Neural progenitor cell (in vitro differentiated cells): ENCODE measurements around the gene OPN1MW3. TPM values are rescaled to one million over a fixed set of nuclear protein-coding genes. Genes with fewer than 3 reads are reported as not detected.

Source experiments
- DNase-seq: peaks from one replicate; pipeline ENCODE4 v3.0.0-alpha.2; 2016; ENCODE audit warnings: low spot score
- H2AFZ ChIP-seq: fragments of 200-600 bp; sonication (generic); replicated peaks from 2 replicates; pipeline ENCODE4 v1.6.1; 2016; ENCODE audit warnings: antibody characterized with exemption
- H3F3A ChIP-seq: fragments of 200-600 bp; sonication (generic); 2 replicates; pipeline ENCODE4 v1.6.1; 2016; ENCODE audit warnings: antibody characterized with exemption, low read depth
- H3K27ac ChIP-seq: fragments of 200-600 bp; sonication (generic); 2 replicates; pipeline ENCODE4 v1.5.1; 2016; ENCODE audit warnings: mild to moderate bottlenecking
- H3K27me3 ChIP-seq: fragments of 200-600 bp; sonication (generic); 2 replicates; pipeline ENCODE4 v1.6.1; 2016; ENCODE audit warnings: mild to moderate bottlenecking, moderate library complexity
- H3K36me3 ChIP-seq: fragments of 200-600 bp; sonication (generic); 2 replicates; pipeline ENCODE4 v1.5.1; 2016
- H3K4me1 ChIP-seq: fragments of 200-600 bp; sonication (generic); 2 replicates; pipeline ENCODE4 v1.6.1; 2016; ENCODE audit warnings: mixed run types
- H3K4me2 ChIP-seq: fragments of 200-600 bp; sonication (generic); 2 replicates; pipeline ENCODE4 v1.6.1; 2016
- H3K4me3 ChIP-seq: fragments of 200-600 bp; sonication (generic); 2 replicates; pipeline ENCODE4 v1.5.1; 2016
- H3K79me2 ChIP-seq: fragments of 200-600 bp; sonication (generic); 2 replicates; pipeline ENCODE4 v1.6.1; 2016; ENCODE audit warnings: low read depth
- H3K9ac ChIP-seq: fragments of 200-600 bp; sonication (generic); 2 replicates; pipeline ENCODE4 v1.6.1; 2016
- H3K9me3 ChIP-seq: fragments of 200-600 bp; sonication (generic); 2 replicates; pipeline ENCODE4 v1.5.1; 2016; ENCODE audit warnings: low read depth
- H4K20me1 ChIP-seq: fragments of 200-600 bp; sonication (generic); 2 replicates; pipeline ENCODE4 v1.6.1; 2016; ENCODE audit warnings: low read depth
- H3K27ac Mint-ChIP-seq: 3 replicates; pipeline ENCODE4 v1.8.0; 2021; ENCODE audit warnings: mixed read lengths
- H3K27me3 Mint-ChIP-seq: 2 replicates; pipeline ENCODE4 v1.8.0; 2022; ENCODE audit warnings: low read depth, mild to moderate bottlenecking, inconsistent platforms, moderate library complexity, mixed read lengths; ENCODE audit not compliant: insufficient read depth
- H3K36me3 Mint-ChIP-seq: 3 replicates; pipeline ENCODE4 v1.8.0; 2021; ENCODE audit warnings: mixed read lengths
- H3K4me1 Mint-ChIP-seq: 3 replicates; pipeline ENCODE4 v1.8.0; 2021; ENCODE audit warnings: mixed read lengths
- H3K4me3 Mint-ChIP-seq: 3 replicates; pipeline ENCODE4 v1.8.0; 2021; ENCODE audit warnings: mild to moderate bottlenecking, moderate library complexity, mixed read lengths
- H3K9me3 Mint-ChIP-seq: 3 replicates; pipeline ENCODE4 v1.8.0; 2020; ENCODE audit warnings: mixed read lengths
- CTCF ChIP-seq: fragments of 200-600 bp; sonication (generic); IDR thresholded peaks from 2 replicates; pipeline ENCODE4 v1.5.1; 2017; ENCODE audit warnings: antibody characterized with exemption, mild to moderate bottlenecking
- EZH2 ChIP-seq: fragments of 200-600 bp; sonication (generic); IDR thresholded peaks from 2 replicates; pipeline ENCODE4 v1.6.1; 2017; ENCODE audit warnings: antibody characterized with exemption, mild to moderate bottlenecking, moderate library complexity
- EZH2phosphoT487 ChIP-seq: fragments of 200-600 bp; sonication (generic); IDR thresholded peaks from 2 replicates; pipeline ENCODE4 v1.6.1; 2017; ENCODE audit warnings: antibody characterized with exemption
- total RNA-seq: library from RNA; depleted of rRNA; stranded (reverse); fragments of >200 nt; gene quantifications from 2 replicates; pipeline ENCODE4 v1.2.3, GENCODE V29; 2015; ENCODE audit warnings: low replicate concordance

The OPN1MW3 gene
- total RNA-seq, 1 donor from 2014 or later, result not detected

- peak overlapping the region; percentile 26 for H2AFZ ChIP-seq
- DNase-seq, result peak; percentile 55
- H3K9me3 ChIP-seq, result no peaks in the 10 kb centered on the region
- H3K27me3 ChIP-seq, result no peaks in the 10 kb centered on the region
- no peak overlapping the region for H3K4me2 ChIP-seq
- H3K27ac ChIP-seq, result no peak overlapping the region
- H3K79me2 ChIP-seq, result no peaks in the 10 kb centered on the region
- no peak overlapping the region for H3K4me3 ChIP-seq
- Mint-ChIP-seq H3K4me1 (peaks cover 4% of the 10 kb centered on the region), H3K27ac (no peak overlapping the region), H3K4me3 (no peak overlapping the region), H3K36me3 (no peaks in the 10 kb centered on the region), H3K9me3 (peaks cover 14% of the 10 kb centered on the region), H3K27me3 (peaks cover 4% of the 10 kb centered on the region)
- no peak overlapping the region for H3K9ac ChIP-seq
- no peaks in the 10 kb centered on the region for H3K36me3 ChIP-seq
- H3F3A ChIP-seq, result no peaks in the 10 kb centered on the region
- no peaks in the 10 kb centered on the region for H3K4me1 ChIP-seq
- no peaks in the 10 kb centered on the region for H4K20me1 ChIP-seq
- TF ChIP-seq EZH2phosphoT487 (no peak), CTCF (peak; percentile 48)
Measured at GRCh38 chrX:154317391-154317995, 60.1 kb downstream of the OPN1MW3 start.

DNA sequence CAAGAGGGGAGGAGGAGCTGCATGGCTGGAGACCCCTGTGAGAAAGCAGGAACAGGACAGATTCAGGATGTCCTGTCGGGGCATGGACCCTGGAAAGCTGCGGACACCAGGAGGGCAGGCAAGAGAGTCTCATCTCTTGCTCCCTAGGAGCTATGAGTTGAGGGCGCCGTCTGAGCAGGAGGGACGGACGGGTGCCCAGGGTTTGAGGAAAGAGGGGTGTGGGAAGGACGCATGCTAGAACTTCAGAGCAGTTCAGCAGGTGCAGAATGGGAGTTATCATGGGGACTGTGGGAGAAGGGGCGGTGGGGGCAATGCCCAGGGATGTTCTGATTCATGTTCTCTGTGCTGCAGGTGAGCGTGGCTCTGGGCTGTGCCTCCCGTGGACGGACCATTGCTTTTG, 63.0 kb downstream of the OPN1MW3 start:
- Histone ChIP-seq H3F3A (no peaks in the 10 kb centered on the region), H2AFZ (no peak overlapping the region), H3K4me1 (no peaks in the 10 kb centered on the region), H3K9ac (no peak overlapping the region), H3K27ac (no peak overlapping the region), H3K9me3 (no peaks in the 10 kb centered on the region), H3K36me3 (no peaks in the 10 kb centered on the region), H3K4me2 (no peak overlapping the region), H3K79me2 (no peaks in the 10 kb centered on the region), H3K27me3 (no peaks in the 10 kb centered on the region), H4K20me1 (no peaks in the 10 kb centered on the region), H3K4me3 (no peak overlapping the region)
- H3K4me1 Mint-ChIP-seq, result peaks cover 2% of the 10 kb centered on the region
- no peak for DNase-seq
- peaks cover 18% of the 10 kb centered on the region for H3K9me3 Mint-ChIP-seq
- TF ChIP-seq EZH2phosphoT487 (no peak), EZH2 (no peak), CTCF (no peak)
- peaks cover 4% of the 10 kb centered on the region for H3K27me3 Mint-ChIP-seq
- H3K36me3 Mint-ChIP-seq, result no peaks in the 10 kb centered on the region
- H3K4me3 Mint-ChIP-seq, result no peak overlapping the region
- H3K27ac Mint-ChIP-seq, result no peak overlapping the region

Other genes with a start within 250 kb of the OPN1MW3 start
- gene IRAK1, start 237.7 kb upstream of the OPN1MW3 start, total RNA-seq, result 6.8 and 13.6 TPM in 2 replicates
- 26.7 and 32.4 TPM in 2 replicates for gene MECP2, start 159.9 kb upstream of the OPN1MW3 start, total RNA-seq
- not detected in 2 replicates for gene OPN1LW, start 113.3 kb upstream of the OPN1MW3 start, total RNA-seq
- not detected in 2 replicates for gene OPN1MW, start 75.0 kb upstream of the OPN1MW3 start, total RNA-seq
- gene OPN1MW2, start 37.8 kb upstream of the OPN1MW3 start, total RNA-seq, result not detected in 2 replicates
- gene TEX28, start 37.5 kb downstream of the OPN1MW3 start, total RNA-seq, result not detected in 2 replicates
- gene TKTL1, start 38.2 kb downstream of the OPN1MW3 start, total RNA-seq, result 0.22 TPM in 1 of 2 replicates, not detected in the other
- 189 and 559 TPM in 2 replicates for gene FLNA, start 117.1 kb downstream of the OPN1MW3 start, total RNA-seq
- gene EMD, start 121.7 kb downstream of the OPN1MW3 start, total RNA-seq, result 18.3 and 62.0 TPM in 2 replicates
- gene RPL10, start 140.8 kb downstream of the OPN1MW3 start, total RNA-seq, result 4,507 and 7,403 TPM in 2 replicates
- 14.2 and 27.2 TPM in 2 replicates for gene DNASE1L1, start 151.7 kb downstream of the OPN1MW3 start, total RNA-seq
- 19.8 and 46.5 TPM in 2 replicates for gene TAFAZZIN, start 154.0 kb downstream of the OPN1MW3 start, total RNA-seq
- gene ATP6AP1, start 171.1 kb downstream of the OPN1MW3 start, total RNA-seq, result 22.6 and 47.4 TPM in 2 replicates
- 119 and 244 TPM in 2 replicates for gene GDI1, start 179.6 kb downstream of the OPN1MW3 start, total RNA-seq
- 30.4 and 36.3 TPM in 2 replicates for gene FAM50A, start 186.6 kb downstream of the OPN1MW3 start, total RNA-seq
- gene PLXNA3, start 200.7 kb downstream of the OPN1MW3 start, total RNA-seq, result 4.3 and 9.6 TPM in 2 replicates
- 7.6 and 33.3 TPM in 2 replicates for gene LAGE3, start 221.7 kb downstream of the OPN1MW3 start, total RNA-seq
- 12.1 and 31.1 TPM in 2 replicates for gene UBL4A, start 229.0 kb downstream of the OPN1MW3 start, total RNA-seq
- 3.5 and 5.7 TPM in 2 replicates for gene SLC10A3, start 233.0 kb downstream of the OPN1MW3 start, total RNA-seq